ENCODE results near the gene NTRK2.

Gene NTRK2

DNA sequence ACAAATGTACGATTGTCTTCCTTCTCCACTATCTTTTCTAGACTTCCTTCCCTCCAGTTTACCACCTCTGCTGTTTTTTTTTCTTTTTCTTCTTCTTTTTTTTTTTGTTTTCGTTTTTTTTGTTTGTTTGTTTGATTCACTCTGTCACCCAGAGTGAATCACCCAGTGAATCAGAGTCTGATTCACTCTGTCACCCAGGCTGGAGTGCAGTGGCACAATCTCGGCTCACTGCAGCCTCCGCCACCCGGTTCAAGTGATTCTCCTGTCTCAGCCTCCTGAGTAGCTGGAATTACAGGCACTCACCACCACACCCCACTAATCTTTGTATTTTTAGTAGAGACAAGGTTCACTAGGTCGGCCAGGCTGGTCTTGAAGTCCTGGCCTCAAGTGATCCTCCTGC lies 375.7 kb downstream of the NTRK2 start:
- no peak for TF ChIP-seq ELF4 (IDR thresholded peaks at IDR 0.05)
- no peak for TF ChIP-seq FOXM1 (IDR thresholded peaks at IDR 0.05; ENCODE audit: borderline replicate concordance)
- no peak for TF ChIP-seq TARDBP (IDR thresholded peaks at IDR 0.05)
- no peak for TF ChIP-seq ARNT (IDR thresholded peaks at IDR 0.05)
- TF ChIP-seq HDGF (IDR thresholded peaks at IDR 0.05; ENCODE audit: borderline replicate concordance) = no peak
- TF ChIP-seq NFRKB (IDR thresholded peaks at IDR 0.05) = no peak
- no peak for TF ChIP-seq SP1 (IDR thresholded peaks at IDR 0.05)
- TF ChIP-seq, protein P1, sequence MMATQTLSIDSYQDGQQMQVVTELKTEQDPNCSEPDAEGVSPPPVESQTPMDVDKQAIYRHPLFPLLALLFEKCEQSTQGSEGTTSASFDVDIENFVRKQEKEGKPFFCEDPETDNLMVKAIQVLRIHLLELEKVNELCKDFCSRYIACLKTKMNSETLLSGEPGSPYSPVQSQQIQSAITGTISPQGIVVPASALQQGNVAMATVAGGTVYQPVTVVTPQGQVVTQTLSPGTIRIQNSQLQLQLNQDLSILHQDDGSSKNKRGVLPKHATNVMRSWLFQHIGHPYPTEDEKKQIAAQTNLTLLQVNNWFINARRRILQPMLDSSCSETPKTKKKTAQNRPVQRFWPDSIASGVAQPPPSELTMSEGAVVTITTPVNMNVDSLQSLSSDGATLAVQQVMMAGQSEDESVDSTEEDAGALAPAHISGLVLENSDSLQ (IDR thresholded peaks at IDR 0.05) = no peak
- DNase-seq (ENCODE audit: extremely low spot score) = no peak
- ChIA-PET CTCF (no interaction called here), POLR2A (no interaction called here)

DNA sequence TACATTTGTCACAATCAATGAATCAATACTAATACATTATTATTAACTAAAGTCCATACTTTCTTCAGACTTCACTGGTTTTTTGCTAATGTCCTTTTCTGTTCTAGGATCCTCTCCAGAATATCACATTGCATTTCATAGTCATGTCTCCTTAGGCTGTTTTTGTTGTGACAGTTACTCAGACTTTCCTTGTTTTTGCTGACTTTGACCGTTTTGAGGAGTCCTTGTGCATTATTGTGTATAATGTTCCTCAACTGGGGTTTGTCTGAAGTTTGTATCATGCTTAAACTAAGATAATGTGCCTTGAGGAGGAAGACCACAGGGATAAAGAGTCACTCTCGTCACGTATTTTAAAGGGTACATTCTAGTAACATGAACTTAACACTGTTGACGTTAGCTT lies 376.9 kb downstream of the NTRK2 start:
- DNase-seq (ENCODE audit: extremely low spot score) = no peak
- ChIA-PET CTCF (no interaction called here), POLR2A (no interaction called here)
- TF ChIP-seq ELF4 (IDR thresholded peaks at IDR 0.05) = no peak

DNA sequence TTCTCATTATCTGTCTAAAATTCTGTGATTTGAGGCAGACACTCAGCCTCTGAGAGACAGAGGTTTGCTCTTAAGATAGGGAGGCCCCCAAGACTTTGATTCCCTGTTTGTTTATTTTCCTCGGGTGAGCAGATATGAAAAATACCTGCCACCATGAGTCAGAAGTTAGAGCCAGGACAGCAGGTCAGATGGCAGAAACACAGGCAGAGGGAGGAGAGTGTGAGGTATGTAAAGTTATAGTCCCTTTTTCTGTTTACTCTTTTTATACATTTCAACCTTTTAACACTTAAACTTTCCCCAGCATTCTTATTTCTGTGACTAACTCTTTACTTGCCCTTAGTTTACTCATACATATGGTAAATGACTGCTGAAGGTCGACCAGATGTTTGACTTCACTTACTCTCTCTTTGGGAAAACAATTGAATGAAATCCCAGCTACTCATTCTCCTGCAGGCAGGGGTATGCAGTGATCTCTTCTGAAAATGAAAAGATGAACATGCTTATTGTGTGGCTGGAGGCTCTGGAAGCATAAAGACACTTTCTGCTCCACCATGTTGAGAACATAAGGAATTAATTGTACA lies 383.8 kb downstream of the NTRK2 start:
- DNase-seq (ENCODE audit: extremely low spot score) = no peak
- TF ChIP-seq FOXM1 (IDR thresholded peaks at IDR 0.05; ENCODE audit: borderline replicate concordance) (no peak), TARDBP (IDR thresholded peaks at IDR 0.05) (no peak), NFRKB (IDR thresholded peaks at IDR 0.05) (no peak), BHLHE40 (IDR thresholded peaks at IDR 0.05; ENCODE audit: borderline replicate concordance) (no peak)
- ChIA-PET POLR2A (no interaction called here), CTCF (no interaction called here)

DNA sequence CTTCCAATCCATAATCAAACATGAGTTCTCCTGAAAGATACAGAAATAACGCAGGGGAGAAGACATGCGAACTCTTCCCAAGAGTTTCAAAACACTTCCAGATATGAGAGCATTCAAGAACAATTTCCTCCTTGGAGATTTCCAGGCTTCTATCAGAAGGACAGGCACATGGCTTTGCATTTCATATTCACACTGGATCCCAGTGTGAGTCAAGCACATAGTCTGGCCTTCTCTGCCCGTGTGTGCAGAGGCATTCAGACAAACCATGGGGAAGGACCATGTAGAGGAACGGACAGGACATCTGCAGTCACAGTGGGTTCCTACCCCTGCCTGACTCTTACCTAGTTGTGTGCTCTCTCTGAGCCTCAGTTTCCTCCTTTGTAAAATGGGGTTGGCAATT lies 384.5 kb downstream of the NTRK2 start:
- TF ChIP-seq CTBP1 (IDR thresholded peaks at IDR 0.05; ENCODE audit: borderline replicate concordance) = no peak
- ChIA-PET CTCF (no interaction called here), POLR2A (no interaction called here)
- DNase-seq (ENCODE audit: extremely low spot score) = no peak

DNA sequence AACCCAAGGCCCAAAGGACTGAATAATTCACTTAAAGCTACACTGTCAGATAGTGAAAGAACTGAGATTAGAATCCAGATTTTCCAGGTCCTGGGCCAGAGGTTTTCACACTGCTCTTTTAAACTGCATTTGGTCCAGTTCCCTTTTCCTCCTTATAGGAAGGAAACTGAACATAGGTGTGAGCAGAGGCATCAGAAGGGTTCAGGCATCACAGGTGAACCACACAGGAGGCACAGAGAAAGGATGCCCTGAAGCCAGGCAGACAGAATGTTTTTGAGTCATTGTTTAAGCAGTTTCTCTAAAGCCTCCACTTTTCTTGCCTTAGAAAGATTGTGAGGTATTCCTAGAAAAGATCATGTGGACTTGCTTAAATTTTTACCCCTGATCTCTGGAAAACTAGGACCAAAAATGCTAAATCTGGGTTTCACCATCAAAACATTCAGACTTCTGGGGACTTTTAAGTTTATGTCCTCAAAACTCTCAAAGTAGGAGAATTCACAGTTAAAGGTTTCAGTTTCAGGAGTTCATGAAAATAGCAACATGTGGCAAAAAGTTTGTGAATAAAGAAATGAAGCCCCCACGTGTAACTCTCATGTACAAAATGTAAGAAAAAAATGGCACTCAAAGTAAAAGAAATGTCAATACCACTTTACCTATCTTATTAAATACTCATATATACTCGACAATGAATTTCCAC lies 386.1 kb downstream of the NTRK2 start:
- TF ChIP-seq NFRKB (IDR thresholded peaks at IDR 0.05) = no peak
- TF ChIP-seq SUZ12 (IDR thresholded peaks at IDR 0.05) = no peak
- DNase-seq (ENCODE audit: extremely low spot score) = no peak
- CTCF ChIA-PET = no interaction called here
- POLR2A ChIA-PET = no interaction called here

DNA sequence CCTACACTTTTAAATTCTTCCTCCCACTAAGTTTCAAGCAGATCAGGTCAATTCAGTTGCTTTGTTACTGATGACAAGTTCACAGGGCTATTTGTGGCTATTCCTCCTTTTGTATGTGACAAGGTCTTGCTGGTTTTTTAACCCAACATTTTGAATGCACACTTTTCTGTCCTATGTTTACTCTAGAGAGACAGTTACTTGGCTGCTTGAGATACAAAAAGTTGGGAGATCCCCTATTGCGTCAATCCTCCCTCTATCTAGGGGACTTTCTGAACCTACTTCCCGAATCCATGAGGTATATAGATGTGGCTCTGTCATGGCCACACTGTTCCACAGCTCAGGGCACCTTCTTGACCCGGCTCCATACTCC lies 386.7 kb downstream of the NTRK2 start:
- no peak for TF ChIP-seq ZNF384 (IDR thresholded peaks at IDR 0.05)
- TF ChIP-seq HDGF (IDR thresholded peaks at IDR 0.05; ENCODE audit: borderline replicate concordance) = no peak
- no peak for TF ChIP-seq SP1 (IDR thresholded peaks at IDR 0.05)
- TF ChIP-seq FOXM1 (IDR thresholded peaks at IDR 0.05; ENCODE audit: borderline replicate concordance) = no peak
- no peak for TF ChIP-seq LEF1 (IDR thresholded peaks at IDR 0.05; ENCODE audit: borderline replicate concordance)
- no peak for TF ChIP-seq ARNT (IDR thresholded peaks at IDR 0.05)
- no peak for TF ChIP-seq BHLHE40 (IDR thresholded peaks at IDR 0.05; ENCODE audit: borderline replicate concordance)
- TF ChIP-seq, protein P1 (IDR thresholded peaks at IDR 0.05) = no peak
- TF ChIP-seq NFRKB (IDR thresholded peaks at IDR 0.05) = no peak
- TF ChIP-seq FOXA1 (IDR thresholded peaks at IDR 0.05) = no peak
- no peak for TF ChIP-seq L3MBTL2 (conservative IDR thresholded peaks at IDR 0.05)
- DNase-seq (ENCODE audit: extremely low spot score) = no peak
- ChIA-PET CTCF (no interaction called here), POLR2A (no interaction called here)

DNA sequence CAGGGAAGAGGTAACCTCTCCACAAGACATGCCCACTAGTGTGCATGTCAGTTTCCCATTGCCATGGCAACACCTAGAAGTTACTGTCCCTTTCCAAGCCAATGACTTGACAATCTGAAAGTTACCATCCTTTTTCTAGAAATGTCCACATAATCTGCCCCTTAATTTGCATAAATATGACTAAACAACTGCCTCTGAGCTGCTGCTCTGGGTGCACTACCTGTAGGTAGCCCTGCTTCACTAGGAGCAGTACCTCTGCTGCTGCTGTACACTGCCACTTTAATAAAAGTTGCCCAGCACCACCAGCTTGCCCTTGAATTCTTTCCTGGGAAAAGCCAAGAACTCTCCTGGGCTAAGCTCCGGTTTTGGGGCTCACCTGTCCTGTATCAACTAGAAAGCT lies 392.4 kb downstream of the NTRK2 start:
- DNase-seq (ENCODE audit: extremely low spot score) = no peak
- CTCF ChIA-PET = no interaction called here
- POLR2A ChIA-PET = no interaction called here
- TF ChIP-seq SP1 (IDR thresholded peaks at IDR 0.05) (no peak), LEF1 (IDR thresholded peaks at IDR 0.05; ENCODE audit: borderline replicate concordance) (no peak), ZNF384 (IDR thresholded peaks at IDR 0.05) (no peak), FOXM1 (IDR thresholded peaks at IDR 0.05; ENCODE audit: borderline replicate concordance) (no peak), NFRKB (IDR thresholded peaks at IDR 0.05) (no peak), BHLHE40 (IDR thresholded peaks at IDR 0.05; ENCODE audit: borderline replicate concordance) (no peak), FOXK2 (IDR thresholded peaks at IDR 0.05) (no peak), ARNT (IDR thresholded peaks at IDR 0.05) (no peak), L3MBTL2 (conservative IDR thresholded peaks at IDR 0.05) (no peak)

DNA sequence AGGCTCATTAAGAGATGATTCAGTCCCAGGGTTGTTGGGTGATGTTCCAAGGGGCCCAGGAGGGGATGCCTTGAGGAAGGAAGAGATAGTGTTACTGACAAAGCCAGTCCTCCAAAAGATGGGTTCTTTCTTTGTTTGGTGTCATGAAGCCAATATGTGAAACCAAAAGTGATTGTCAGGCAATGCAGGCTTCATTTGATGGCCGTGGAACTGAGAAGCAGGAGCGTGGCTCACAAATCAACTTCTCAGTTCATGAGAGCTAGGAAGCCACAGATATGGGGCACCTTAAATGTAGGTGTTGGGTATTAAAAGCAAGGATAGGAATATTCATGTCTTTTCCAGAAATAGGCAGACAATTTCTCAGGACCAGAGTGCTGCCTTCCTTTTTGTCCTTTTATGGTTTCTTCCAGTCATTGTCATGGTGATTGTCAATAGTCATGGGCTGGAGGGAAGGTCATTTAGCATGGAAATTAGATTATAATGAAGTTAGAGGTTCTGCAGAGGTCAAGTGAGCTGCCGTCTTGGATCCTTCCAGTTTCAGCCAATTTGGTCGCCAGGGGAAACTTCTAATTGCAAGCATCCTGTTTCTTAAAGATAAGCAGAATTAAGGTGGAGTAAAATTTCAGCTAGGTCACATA lies 393.0 kb downstream of the NTRK2 start:
- TF ChIP-seq ELF4 (IDR thresholded peaks at IDR 0.05) (no peak), SUZ12 (IDR thresholded peaks at IDR 0.05) (no peak), FOXA1 (IDR thresholded peaks at IDR 0.05) (no peak), NFRKB (IDR thresholded peaks at IDR 0.05) (no peak), CTBP1 (IDR thresholded peaks at IDR 0.05; ENCODE audit: borderline replicate concordance) (no peak), LEF1 (IDR thresholded peaks at IDR 0.05; ENCODE audit: borderline replicate concordance) (no peak), L3MBTL2 (conservative IDR thresholded peaks at IDR 0.05) (no peak), HDGF (IDR thresholded peaks at IDR 0.05; ENCODE audit: borderline replicate concordance) (no peak), BHLHE40 (IDR thresholded peaks at IDR 0.05; ENCODE audit: borderline replicate concordance) (no peak), FOXK2 (IDR thresholded peaks at IDR 0.05) (no peak)
- ChIA-PET CTCF (interaction anchor here (0.6 kb wide), 1 partner anchor 590 kb away, joined by 4 read pairs; no protein-coding TSS in a partner anchor), POLR2A (no interaction called here)
- no peak for DNase-seq (ENCODE audit: extremely low spot score)

All from HEK293T (cell line).